COLO829 (cell line): ENCODE results near the gene SCN2A.

Experiments used
- DNase-seq: peaks from one replicate; pipeline ENCODE4 v3.0.0; 2012; ENCODE audit warnings: low spot score

Gene SCN2A

DNA sequence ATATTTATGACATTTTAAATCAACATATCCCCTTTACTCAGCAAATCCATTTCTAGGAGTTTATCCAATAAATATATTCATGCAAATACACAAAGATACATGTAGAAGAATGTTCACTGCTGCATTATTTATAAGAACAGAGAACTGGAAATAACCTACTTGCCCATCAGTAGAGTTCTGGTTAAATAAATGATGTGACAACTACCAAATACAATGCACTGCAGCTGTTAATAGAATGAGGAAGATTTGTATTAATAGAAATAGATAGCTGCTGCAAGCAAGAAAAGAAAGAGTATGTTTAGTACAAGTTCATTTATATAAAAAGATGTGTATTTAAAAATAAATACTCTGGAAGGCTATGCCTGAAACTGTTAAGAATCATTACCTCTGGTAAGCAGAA lies 181.0 kb downstream of the SCN2A start:
- DNase-seq, result no peak

DNA sequence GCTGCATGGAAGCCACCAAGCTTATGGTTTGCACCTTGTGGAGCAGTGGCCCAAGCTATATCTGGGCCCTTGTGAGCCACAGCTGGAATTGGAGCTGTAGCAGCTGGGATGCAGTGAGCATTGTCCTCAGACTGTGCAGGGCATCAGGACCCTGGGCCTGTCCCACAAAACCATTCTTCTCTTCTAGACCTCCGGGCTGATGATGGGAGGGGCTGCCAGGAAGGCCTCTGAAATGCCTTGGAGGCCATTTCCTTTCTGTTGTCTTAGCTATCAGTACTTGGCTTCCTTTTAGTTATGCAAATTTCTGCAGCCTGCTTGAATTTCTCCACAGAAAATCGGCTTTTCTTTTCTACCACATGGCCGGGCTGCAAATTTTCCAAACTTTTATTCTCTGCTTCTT lies 183.9 kb downstream of the SCN2A start:
- DNase-seq, result no peak

DNA sequence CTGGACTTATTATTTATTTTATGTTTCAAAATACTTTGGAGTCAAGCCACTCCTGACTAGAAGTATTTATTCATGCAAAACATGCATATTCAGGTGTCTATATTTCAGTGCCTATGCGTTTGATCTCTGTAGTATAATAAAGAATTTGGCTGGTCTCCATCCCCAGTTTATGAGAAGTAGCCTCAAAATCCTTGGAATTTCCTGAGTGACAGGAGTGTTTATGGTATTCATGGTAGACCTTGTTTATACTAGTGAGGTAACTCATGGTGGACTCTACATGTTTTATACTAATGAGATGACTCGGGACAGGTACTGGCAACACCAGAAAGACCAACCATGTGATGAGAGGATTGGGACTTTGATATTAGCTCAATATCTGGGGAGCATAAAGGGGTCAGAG lies 186.3 kb downstream of the SCN2A start:
- DNase-seq, result no peak

DNA sequence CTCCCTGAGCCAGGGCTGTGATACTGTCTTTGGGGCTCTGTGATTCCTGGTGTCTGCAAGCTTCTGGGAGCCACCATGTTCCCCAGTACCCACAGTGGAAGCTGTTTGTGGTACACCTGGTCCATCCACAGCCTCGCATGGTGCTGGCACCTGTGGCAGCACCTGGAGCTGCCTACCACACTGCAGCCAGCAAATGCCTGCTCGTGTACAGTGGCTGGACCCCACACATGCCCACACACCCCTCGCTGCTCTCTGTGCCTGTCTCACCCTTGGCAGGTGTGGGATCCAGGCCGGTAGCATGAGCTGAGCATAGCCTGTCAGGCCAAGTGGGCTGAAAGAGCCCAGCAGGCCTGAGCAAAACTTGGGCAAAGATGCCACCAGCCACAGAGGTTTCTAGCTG lies 188.5 kb downstream of the SCN2A start:
- no peak for DNase-seq

DNA sequence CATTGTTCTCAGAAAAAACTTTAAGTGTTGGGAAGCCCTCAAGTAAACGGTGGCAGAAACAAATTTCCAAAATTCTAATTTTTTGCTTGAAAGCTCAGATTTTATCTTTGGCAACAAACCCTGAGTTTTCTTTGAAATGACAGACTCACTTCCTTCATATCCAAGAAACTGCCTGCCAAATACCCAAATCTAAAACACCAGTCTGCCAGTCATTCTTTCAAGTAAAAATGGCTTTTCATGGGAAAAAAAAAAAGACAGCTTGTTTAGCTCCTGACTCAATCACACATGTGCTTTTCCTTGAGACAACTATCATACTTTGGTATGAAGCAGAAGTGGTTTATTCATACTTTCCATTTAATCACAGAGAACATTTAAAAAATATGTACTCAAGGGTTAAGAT lies 189.7 kb downstream of the SCN2A start:
- peak; percentile 33 for DNase-seq

DNA sequence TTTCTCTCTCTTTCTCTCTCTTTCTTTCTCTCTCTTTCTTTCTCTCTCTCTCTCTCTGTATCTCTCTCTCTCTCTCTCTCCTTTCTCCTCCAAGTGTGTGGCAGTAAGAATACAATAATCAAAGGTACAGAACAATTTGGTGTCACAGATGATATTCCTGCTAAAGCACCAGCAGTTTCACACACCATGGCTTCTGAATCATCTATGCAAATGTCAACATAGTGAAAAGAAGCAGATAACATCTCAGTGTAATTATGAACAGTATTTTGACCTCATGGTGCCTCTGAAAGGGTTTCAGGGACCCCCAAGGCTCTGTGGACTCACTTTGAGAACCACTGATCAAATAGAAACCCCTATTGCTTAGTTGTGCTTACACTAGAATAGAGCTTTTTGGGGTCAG lies 191.8 kb downstream of the SCN2A start:
- DNase-seq, result no peak

DNA sequence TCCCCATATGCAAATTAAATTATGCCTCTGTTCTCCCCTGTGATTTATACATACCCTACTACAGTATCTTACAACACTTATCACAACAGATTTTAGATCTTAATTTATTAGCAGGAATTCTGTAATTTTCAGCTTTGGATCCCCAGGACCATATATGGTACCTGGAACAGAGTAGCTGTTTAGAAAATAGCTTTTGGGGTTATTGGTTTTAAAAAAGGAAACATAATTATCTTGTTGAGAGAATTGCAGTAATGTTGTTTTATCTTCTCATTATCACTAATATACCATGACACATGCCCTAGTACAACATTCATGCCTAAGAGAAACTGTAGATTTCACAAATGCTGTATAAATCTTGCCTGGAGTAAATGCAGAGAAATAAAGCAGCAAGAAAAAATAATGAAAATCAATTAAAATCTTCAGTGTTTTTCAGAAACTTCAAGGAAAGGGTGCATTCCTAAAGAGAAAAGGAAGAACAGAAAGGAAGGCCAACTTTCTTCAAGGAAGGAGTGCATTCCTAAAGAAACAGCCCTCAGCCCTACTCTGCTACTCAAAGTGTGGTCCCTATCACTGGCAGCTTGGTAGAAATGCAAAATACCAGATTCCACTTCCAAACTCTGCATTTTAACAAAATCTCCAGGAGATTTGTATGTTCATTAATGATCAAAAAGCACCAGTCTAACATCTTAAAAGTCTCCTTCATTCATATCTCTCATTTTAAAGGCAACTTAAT lies 193.2 kb downstream of the SCN2A start:
- no peak for DNase-seq

DNA sequence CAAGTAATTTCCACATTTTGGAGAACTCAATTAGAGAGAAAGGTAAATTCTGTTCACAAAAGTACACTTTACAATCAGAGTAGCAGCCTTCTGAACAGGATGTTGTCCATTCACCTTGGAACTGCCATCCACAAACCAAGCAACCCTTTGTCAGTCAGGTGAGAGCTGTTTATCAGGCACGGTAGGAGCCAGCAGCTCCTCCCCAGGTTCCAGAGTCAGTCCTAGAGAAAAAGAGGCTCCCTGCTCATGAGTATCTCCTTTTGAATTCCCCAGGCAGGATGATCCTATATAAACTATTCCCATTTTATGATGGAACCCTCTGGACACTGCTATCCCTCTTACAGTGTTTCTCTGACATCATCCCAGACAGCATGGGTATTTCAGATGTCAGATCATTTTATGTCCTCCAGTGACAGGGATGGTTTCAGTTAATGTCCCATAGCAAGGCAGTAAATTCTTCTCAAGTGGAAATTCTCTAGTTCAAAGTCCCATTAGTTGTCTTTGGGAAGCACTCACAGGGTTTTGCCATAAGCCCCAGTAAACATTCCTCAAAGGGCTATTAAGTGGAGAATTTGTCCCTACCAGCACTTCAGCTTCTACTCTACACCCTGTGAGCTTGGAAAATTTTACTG lies 195.8 kb downstream of the SCN2A start:
- DNase-seq, result no peak

DNA sequence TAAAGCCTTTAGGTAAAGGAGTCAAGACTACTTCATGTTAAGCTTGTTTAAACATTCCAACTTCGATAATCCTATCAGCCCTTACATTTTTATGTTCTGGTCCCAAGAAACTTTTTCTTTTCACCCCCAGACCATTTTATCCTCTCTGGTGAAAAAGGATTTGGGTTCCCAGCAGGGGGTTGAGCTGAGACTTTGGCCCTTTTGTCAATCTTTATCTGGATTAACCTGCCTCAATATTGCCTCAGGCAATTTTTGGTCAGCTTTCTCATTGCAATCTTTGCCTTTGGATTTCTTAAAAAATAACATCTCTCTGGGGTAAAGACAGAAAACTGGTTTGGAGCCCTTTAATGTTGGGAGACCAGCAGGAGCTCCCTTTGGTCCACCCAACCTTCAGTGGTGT lies 196.4 kb downstream of the SCN2A start:
- DNase-seq, result no peak

DNA sequence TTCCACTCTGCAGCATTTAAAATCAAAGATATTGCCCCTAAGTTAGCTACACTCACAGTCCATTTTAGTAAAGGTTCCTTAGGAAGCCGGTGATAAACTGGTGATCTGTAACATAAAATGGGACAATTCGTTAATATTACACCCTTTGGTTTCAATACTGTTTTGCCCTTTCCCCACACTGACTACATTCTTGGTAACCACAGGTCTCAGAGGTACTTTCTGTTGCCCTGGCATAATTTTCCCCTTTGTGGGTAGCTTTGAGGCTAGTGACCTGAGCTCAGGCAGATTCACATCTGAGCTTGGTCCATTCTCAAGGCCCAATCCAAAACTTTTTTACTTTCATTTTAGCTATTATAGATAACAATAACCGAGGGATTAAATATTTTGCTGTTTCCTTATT lies 197.3 kb downstream of the SCN2A start:
- DNase-seq, result no peak

DNA sequence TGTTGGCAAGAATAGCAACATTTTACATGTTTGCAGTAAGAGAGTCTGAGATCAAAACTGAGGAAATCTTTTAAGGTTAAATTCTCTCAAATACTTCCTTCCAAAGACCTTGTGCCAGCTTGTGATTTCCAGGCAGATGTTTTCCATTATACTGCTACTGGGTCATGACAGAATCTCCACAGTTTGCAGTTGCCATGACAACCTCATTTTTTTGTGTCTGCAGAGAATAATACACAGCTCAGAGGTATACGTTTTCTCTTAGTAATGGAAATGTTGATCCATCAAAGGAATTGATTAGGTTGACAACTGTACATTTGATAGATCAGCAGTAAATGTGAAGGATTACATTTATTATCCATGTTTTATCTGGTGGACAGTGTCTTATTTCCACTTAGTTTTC lies 201.2 kb downstream of the SCN2A start:
- peak; percentile 45 for DNase-seq
